GM12801 (cell line): Measurements from ENCODE around the gene EFL1.

Experiments
- TF ChIP-seq, protein P1 (sequence below): IDR thresholded peaks from one replicate; pipeline ENCODE4 v1.5.1; 2011; ENCODE audit warnings: control low read depth; ENCODE audit not compliant: insufficient read length; ENCODE audit errors: extremely low read depth

The EFL1 gene

DNA sequence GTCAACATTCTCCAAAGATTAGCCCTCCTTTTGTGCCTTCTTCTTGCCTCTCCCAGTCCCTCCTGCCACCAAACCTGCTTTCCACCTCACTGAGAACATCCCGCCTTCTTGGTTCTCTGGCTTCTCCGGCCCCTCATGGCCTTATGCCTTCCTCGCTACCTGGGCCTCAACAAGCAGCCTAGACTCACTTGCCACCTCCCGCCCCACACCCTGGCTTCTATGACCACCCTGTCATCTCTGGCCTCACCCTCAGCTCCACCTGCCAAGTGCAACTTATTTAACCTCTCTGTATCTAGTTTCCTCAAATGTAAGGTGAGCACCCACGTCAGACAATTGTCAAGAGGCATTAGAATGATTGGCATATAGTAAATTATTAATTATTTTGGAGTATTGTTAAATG lies 147.9 kb downstream of the EFL1 start:
- TF ChIP-seq, protein P1, sequence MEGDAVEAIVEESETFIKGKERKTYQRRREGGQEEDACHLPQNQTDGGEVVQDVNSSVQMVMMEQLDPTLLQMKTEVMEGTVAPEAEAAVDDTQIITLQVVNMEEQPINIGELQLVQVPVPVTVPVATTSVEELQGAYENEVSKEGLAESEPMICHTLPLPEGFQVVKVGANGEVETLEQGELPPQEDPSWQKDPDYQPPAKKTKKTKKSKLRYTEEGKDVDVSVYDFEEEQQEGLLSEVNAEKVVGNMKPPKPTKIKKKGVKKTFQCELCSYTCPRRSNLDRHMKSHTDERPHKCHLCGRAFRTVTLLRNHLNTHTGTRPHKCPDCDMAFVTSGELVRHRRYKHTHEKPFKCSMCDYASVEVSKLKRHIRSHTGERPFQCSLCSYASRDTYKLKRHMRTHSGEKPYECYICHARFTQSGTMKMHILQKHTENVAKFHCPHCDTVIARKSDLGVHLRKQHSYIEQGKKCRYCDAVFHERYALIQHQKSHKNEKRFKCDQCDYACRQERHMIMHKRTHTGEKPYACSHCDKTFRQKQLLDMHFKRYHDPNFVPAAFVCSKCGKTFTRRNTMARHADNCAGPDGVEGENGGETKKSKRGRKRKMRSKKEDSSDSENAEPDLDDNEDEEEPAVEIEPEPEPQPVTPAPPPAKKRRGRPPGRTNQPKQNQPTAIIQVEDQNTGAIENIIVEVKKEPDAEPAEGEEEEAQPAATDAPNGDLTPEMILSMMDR, result no peak

DNA sequence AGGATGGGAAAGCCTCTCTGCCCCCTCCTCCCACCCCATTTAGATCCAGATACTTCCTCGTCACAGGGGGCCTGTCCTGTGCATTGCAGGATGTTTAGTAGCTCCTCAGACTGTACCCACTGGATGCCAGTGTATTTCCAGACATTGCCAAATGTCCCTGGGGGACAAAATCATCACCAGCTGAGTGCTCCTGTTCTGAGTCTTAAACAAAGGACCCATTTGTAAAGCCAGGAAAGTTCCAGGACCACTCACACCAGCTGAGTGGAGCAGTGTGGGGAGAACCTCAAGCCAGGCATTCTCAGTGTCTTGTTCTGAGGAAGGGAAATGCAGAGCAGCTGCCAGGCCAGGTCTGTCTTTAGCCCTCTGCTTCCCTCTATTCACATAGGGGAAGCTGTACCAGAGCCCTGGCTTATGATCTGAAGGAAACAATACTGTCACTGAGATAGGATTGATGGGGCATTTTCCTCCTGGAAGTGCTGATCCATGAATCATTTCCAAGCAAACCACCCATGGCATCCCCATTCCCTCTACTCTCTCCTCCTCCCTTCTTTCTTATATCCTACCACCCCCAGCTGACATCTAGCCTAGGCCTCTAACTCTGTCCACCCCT lies 149.3 kb downstream of the EFL1 start:
- TF ChIP-seq, protein P1, result no peak

DNA sequence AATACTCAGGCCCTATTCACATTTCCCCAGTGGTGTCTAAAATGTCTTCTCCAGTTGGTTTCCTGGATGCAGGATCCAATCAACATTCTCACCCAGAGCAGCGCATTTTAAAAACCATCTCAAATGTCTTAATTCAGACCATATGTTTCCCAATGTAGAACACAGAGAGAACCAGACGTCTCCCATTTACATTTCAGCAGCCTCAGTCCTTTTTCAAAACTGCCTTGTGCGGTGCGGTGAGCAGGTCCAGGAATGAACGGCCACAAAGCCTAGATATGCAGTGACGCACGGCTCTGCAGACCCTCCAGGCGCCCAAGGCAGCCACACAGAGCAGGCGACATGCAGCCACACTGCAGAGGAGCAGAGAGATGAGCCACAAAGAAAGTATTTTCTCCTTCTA lies 150.6 kb downstream of the EFL1 start:
- TF ChIP-seq, protein P1, result no peak

DNA sequence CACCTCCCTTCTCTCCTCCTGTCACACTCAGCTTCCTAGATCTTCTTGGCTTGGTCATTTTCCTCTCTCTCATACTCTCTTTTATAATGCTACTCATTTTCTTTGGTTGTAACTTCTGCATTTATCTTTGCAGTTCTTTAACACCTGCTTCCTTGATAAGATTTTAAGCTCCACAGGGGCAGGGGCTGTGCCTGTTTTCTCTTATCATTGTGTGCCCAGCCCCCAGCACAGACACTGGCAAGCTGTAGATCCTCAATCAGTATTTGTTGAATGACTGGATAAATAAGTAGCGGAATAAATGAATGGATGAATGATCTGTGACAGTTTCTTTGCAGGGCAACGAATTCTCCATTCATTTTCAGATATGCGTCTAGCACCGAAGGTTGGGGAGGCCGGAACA lies 152.4 kb downstream of the EFL1 start:
- TF ChIP-seq, protein P1, result no peak

DNA sequence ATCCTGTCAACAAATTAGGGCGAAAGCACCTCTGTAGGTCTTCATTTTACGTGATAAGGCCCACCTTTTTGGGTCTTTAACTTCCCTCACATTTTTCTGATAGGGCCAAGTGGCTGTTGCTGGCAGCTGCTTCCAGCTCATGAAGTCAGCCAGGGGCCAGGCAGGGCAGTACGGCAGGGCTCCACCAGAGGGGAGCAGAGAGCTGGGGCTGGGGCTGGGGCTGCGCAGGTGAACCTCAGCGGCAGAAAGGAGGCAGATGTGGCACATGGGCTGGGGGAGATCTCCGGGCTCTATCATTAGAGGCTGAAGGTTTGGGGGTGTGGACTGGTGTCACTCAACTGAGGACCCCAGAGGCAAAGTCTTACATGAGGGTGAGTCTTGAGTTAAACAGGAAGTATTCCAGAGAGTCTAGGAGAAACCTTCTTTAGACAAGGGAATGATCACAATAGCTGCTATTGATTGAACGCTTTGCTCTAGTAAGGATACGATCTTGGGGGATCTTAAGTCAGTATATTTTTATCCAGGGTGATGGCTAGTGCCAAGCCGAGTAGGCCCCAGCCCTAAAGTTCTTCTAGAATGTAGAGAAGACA lies 153.9 kb downstream of the EFL1 start:
- TF ChIP-seq, protein P1, result no peak

DNA sequence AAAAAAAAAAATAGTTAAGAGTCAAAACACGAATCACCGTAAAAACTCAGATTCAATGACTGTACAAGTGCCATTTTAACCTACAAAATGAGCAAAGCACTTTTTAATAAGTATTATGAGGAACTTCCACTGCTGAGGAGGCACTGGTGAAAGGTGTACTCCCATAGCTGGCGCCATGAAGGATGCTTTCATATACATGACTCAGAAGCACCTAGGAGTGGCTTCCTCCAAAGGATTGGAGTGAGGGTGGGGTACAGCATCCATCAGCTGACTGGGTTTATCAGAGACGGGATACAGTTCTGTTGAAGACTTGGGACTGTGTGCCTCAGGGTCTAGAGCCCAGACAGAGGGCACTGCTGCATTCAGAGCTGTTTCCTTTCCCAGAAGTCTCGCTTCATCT lies 155.9 kb downstream of the EFL1 start:
- TF ChIP-seq, protein P1, result no peak

DNA sequence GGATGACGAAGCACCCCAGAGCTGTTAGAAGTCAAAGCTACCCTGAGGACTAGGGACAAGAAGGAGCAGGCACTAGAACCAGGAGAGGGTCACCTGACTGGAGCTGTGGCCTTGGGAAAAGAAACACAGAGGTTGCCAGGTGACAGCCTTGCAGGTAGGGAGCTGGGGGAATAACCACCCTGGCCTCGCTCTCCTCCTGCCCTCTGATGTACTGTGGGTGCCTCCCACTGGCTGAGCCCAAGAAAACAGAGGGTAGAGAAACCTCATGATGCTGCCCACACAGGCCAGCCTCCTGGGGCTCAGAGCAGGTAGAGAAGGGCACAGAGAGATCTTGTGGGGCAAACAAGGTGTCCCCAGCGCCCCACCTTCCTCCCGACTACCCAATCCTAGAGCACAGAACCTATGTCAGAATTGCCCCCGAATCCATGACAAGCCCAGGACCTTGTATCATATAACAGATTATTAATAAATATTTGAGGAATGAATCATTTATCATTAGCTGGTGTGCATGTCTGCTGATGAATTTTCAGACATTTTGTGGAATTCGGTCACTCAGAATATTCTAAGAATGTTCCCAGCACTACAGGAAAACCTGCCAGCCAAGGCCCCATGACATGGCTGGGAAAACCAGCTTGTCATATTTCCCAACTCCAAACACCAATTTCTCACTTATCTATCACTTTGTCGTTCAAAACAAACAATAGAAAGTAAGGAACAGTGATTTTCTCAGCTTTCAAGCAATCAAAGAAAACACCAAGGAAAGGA lies 156.9 kb downstream of the EFL1 start:
- TF ChIP-seq, protein P1, result no peak
